ENCODE data around the gene TNFRSF13B.
"Not testable (repeated sequence)": the region's sequence is repeated elsewhere in the genome, so short reads cannot be mapped to it uniquely, and the experiment has no call there.

Gene TNFRSF13B

GRCh38 chr17:16896235-16896634, 75.7 kb downstream of the TNFRSF13B start:
- not testable (repeated sequence) for H3K9ac ChIP-seq (ENCODE audit: low read length); H2AFZ ChIP-seq (ENCODE audit: low read length); H3K27me3 ChIP-seq (ENCODE audit: insufficient read depth, low read length); H3K4me2 ChIP-seq (ENCODE audit: low read length); H3F3A ChIP-seq (ENCODE audit: insufficient read depth, low read length); H3K4me3 ChIP-seq (ENCODE audit: low read depth, low read length, poor library complexity, severe bottlenecking); H3K79me2 ChIP-seq (ENCODE audit: insufficient read depth, low read length); H3K36me3 ChIP-seq (ENCODE audit: insufficient read depth, low read length); H4K20me1 ChIP-seq (ENCODE audit: insufficient read depth, low read length); H3K9me2 ChIP-seq (ENCODE audit: low read depth, low read length); H3K27ac ChIP-seq (ENCODE audit: low read depth, low read length, poor library complexity, severe bottlenecking); H3K9me3 ChIP-seq (ENCODE audit: low read length); H3K4me1 ChIP-seq (ENCODE audit: insufficient read depth, low read length, severe bottlenecking)

DNA sequence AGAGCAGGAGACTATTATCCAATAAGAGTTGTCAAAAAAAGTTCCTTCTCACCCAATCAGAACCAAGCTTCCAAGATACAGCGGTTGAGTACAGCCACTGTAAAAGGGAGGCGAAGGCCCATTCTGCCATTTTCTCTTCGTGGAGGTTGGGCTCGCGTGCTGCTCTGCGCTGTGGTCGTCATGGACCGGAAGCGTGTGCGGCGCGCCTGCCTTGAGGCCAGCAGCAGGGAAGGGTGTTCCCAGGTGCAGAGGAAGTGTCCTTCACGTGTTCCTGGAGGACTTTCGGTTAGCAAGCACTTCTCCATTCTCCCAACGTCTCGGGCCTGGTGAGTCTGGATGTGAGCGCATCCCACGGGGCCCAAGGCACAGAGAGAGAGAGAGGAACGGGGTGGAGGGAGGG, 78.4 kb downstream of the TNFRSF13B start:
- H3K27me3 ChIP-seq (ENCODE audit: insufficient read depth, low read length); H3K9me2 ChIP-seq (ENCODE audit: low read depth, low read length); H4K20me1 ChIP-seq (ENCODE audit: insufficient read depth, low read length): not testable (repeated sequence)

GRCh38 chr17:16892876-16893454, 79.0 kb downstream of the TNFRSF13B start:
- not testable (repeated sequence) for H3K4me1 ChIP-seq (ENCODE audit: insufficient read depth, low read length, severe bottlenecking); H4K20me1 ChIP-seq (ENCODE audit: insufficient read depth, low read length)

More for the DNA sequence above, 78.4 kb downstream of the TNFRSF13B start:
- H3K79me2 ChIP-seq (ENCODE audit: insufficient read depth, low read length); H3K9ac ChIP-seq (ENCODE audit: low read length); H3F3A ChIP-seq (ENCODE audit: insufficient read depth, low read length); H3K27ac ChIP-seq (ENCODE audit: low read depth, low read length, poor library complexity, severe bottlenecking); H3K4me3 ChIP-seq (ENCODE audit: low read depth, low read length, poor library complexity, severe bottlenecking); H3K36me3 ChIP-seq (ENCODE audit: insufficient read depth, low read length); H3K4me2 ChIP-seq (ENCODE audit: low read length); H3K9me3 ChIP-seq (ENCODE audit: low read length); H3K4me1 ChIP-seq (ENCODE audit: insufficient read depth, low read length, severe bottlenecking); H2AFZ ChIP-seq (ENCODE audit: low read length): not testable (repeated sequence)

DNA sequence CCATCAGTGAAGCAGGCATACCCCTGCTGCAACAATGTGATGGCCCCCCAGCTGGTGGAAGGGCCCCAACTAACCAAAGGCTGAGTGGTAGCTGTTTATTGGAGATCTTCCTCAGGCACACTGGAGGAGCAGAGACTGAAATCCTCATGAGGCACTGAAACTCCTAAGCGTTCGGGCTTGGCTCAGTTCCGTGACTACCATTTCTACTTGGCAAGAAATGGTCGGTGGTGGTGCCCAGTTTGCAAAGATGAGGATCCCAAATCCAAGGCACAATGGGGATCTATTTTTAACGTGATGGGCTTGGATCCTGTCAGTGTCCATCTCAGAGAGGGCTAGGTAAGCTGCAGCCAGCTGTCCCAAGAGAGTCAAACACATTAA, 82.8 kb downstream of the TNFRSF13B start:
- Histone ChIP-seq H3K9me2 (ENCODE audit: low read depth, low read length) (no peaks in the 10 kb centered on the region), H3K9ac (ENCODE audit: low read length) (no peak overlapping the region), H3K4me3 (ENCODE audit: low read depth, low read length, poor library complexity, severe bottlenecking) (no peak overlapping the region), H3K79me2 (ENCODE audit: insufficient read depth, low read length) (no peaks in the 10 kb centered on the region), H3K4me2 (ENCODE audit: low read length) (no peak overlapping the region), H4K20me1 (ENCODE audit: insufficient read depth, low read length) (no peaks in the 10 kb centered on the region), H3K4me1 (ENCODE audit: insufficient read depth, low read length, severe bottlenecking) (no peaks in the 10 kb centered on the region), H3K27me3 (ENCODE audit: insufficient read depth, low read length) (0 out of 2 replicates have a peak, but pooled peaks cover 4% of the 10 kb centered on the region), H3K36me3 (ENCODE audit: insufficient read depth, low read length) (no peaks in the 10 kb centered on the region), H3F3A (ENCODE audit: insufficient read depth, low read length) (no peaks in the 10 kb centered on the region), H3K27ac (ENCODE audit: low read depth, low read length, poor library complexity, severe bottlenecking) (no peak overlapping the region), H2AFZ (ENCODE audit: low read length) (no peak overlapping the region), H3K9me3 (ENCODE audit: low read length) (no peaks in the 10 kb centered on the region)
- TF ChIP-seq EZH2 (IDR thresholded peaks at IDR 0.05; ENCODE audit: borderline replicate concordance, low read length) (no peak), CTCF (IDR thresholded peaks at IDR 0.05; ENCODE audit: low read length) (no peak)

More at GRCh38 chr17:16892876-16893454, 79.0 kb downstream of the TNFRSF13B start:
- H3K9ac ChIP-seq (ENCODE audit: low read length); H3K27me3 ChIP-seq (ENCODE audit: insufficient read depth, low read length); H3K4me3 ChIP-seq (ENCODE audit: low read depth, low read length, poor library complexity, severe bottlenecking); H3K79me2 ChIP-seq (ENCODE audit: insufficient read depth, low read length); H3K4me2 ChIP-seq (ENCODE audit: low read length); H3K9me2 ChIP-seq (ENCODE audit: low read depth, low read length); H3K27ac ChIP-seq (ENCODE audit: low read depth, low read length, poor library complexity, severe bottlenecking); H2AFZ ChIP-seq (ENCODE audit: low read length); H3K36me3 ChIP-seq (ENCODE audit: insufficient read depth, low read length); H3F3A ChIP-seq (ENCODE audit: insufficient read depth, low read length); H3K9me3 ChIP-seq (ENCODE audit: low read length): not testable (repeated sequence)
